GM12878 (cell line): Measurements from ENCODE around the gene DEFB115.

Experiments used
- BCL11A ChIP-seq: IDR thresholded peaks from 2 replicates; pipeline ENCODE4 v1.6.1; 2011; ENCODE audit warnings: low read depth, low read length
- EP300 ChIP-seq, 2 experiments: fragments of 150-350 bp in 1 of 2; IDR thresholded peaks; 2 replicates each; pipeline ENCODE4 v1.6.1; 2011 to 2012; ENCODE audit warnings: low read depth in 2 of 2, low read length in 2 of 2, borderline replicate concordance in 1 of 2, improper control_type of control experiment in 1 of 2, inconsistent platforms in 1 of 2; ENCODE audit not compliant: control insufficient read depth in 1 of 2
- RELA ChIP-seq: fragments of 450-650 bp; IDR thresholded peaks from 2 replicates; pipeline ENCODE4 v1.8.0; 2014; ENCODE audit warnings: borderline replicate concordance; ENCODE audit not compliant: partially characterized antibody

DNA sequence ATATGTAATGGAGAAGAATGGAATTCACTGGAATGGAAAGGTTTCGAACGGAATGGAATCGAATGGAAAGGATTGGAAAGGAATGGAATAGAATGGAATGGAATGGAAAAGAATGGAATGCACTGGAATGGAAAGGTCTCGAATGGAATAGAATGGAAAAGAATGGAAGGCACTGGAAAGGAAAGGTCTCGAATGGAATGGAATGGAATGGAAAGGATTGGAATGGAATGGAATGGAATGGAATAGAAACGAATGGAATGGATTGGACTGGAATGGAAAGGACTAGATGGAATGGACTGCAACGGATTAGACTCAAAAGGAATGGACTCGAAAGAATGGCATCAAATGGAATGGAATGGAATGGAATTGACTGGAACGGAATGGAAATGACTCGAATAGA lies 20.5 kb upstream of the DEFB115 start:
- TF ChIP-seq RELA: no peak
- TF ChIP-seq EP300 (IDR thresholded peaks at IDR 0.05; ENCODE audit: borderline replicate concordance in 1 of 2, control insufficient read depth in 1 of 2, low read depth in 2 of 2, low read length in 2 of 2): no peak
- no peak for TF ChIP-seq BCL11A
